ENCODE data around the gene ING3.
A peak's percentile ranks its signal among the peaks of the same experiment; 100 is the strongest.
"Not testable (repeated sequence)": the region's sequence is repeated elsewhere in the genome, so short reads cannot be mapped to it uniquely, and the experiment has no call there.

ING3 gene

DNA sequence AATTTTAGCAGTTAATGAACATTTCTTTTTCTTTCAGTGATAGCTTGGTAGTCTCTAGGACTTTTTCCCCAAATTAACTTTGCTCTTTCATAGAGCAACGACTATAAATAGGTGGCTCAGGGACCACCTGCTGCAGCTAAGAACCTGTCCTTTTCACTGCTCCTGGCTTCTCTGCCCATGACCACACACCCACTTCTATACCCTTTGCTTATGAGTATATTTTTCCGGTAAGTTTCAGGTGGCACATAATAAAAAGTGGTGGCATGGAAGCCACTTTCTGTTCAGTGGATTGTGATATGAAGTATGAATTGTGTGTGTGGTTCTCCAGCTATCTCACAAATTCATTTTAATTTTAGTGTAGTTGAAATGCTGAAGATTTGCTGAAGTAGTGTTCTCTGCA is 1.2 kb downstream of the ING3 start:
- DNase-seq: no peak

DNA sequence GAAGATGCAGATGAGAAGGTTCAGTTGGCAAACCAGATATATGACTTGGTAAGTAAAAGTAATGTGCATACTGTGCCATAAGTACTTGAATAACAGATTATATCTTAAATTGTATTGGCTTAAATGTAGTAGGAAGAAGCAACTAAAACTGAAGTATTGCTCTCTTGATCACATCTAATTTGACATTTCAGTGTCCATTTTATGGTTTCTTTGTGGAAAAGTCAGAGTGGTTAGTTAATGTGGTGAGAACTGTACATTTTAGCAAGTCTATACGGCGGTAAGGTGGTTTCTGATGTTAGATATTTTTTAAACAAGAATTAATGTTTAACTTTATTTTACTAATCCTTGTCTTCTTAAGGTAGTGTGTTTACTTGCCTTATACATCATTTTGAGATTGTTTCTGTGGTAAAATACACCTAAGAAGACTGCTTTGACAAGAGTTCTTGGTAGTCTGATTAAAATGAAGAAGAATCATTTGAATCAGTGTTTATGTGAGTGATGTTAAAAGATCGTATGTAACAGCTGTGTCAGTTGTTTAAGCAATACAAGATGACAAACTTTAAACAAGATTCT is 5.1 kb downstream of the ING3 start:
- no peak for DNase-seq

DNA sequence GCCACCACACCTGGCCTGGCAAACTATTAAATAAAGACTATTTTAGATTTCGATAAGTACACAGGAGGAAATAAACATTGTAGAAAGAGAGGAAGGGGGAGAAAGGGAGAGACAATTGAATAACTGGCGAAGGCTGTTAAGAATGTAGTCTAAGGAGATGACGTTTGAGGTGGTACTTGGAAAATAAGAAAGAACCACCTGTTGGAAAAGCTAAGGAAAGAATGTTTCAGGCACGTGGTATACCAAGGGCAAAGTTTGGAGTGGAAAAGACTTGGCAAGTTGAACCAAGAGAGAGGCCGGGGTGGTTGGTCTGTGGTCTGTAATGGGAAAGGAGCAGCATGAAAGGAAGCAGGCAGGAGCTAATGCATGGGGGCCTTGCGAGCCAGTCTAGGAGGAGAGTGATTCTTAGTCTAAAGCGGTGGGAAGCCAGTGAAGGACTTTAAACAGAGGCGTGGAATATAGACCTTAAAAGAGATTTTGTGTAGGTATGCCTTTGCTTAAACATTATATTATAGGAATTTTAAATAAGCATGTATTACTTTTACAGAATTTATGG is 9.4 kb downstream of the ING3 start:
- DNase-seq: no peak

DNA sequence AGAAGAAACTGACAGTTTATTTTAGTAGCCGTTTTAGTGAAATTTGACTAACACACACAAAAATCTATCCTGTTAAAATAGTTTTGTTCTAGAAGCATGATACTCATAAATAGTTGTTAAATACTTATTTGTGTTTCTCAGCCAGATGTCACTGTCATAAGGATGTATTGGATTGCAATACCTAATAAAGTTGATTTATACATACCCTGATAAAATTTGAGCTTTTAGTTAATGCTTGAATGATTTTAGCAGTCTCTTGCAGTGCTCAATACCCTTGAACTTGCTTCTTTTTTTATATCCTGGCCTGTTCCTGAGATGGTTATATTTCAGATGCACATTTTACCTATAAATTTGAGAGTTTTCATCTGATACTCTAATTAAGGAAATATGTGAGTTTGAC is 10.1 kb downstream of the ING3 start:
- DNase-seq: no peak

DNA sequence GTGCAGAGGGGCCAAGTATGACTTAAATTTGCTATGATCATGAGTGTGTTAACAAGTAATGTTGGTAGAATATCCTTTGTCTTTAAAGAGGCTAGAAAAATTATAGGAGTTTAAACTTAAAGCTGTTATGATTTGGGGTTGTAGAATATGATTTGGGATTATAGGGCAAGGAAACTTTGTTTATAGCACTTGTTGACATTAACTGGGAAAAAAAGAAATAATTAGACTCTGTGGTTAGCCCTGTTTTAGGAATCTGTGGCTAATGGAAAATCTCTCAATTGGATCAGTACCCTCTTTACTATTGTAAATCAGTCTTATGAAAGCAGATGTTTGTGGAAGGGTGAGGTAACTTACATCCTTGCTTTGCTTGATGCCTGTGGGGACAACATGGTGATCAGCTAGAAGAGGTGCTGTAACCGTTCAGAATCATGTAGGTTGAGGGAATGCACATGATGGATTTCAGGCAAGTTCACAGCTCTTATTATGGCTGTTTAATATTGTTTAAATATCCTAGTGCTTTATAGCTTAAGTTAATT is 11.1 kb downstream of the ING3 start:
- no peak for DNase-seq

DNA sequence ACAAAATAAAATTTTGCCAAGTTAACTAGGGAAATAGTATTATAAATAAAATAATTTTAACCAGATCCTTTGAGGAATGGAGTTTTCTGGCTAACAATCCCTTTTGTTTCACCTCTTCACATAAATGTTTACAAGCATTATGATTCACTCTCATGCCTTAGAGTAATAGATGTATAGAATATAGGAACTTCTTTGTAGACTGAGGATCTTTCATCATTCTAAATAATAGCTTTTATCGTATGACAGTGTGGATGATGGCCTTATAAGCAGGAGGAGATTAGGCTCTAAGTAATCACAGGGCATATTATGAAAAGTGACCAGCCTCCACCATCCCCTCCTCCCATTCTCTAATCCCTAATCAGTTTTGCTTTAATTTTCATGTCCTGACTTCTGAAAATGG is 13.5 kb downstream of the ING3 start:
- no peak for DNase-seq

DNA sequence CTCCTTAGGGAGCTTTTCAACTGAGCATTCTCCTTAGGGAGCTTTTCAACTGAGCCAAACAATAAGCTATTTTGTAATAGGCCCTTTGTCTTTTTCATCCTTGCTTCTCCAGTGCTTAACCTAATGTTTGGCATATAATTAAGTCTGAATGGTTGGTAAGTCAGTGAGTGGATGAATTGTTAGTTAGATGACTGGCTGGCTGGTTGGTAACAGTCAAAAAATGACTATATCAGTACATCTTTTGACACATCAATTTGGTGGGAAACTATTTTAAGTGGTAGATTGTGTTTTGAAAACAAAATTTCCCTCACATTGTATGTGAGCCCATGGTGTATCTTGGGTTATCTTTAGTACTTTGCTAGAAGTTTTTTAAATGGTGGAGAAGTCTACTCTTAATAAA is 16.4 kb downstream of the ING3 start:
- no peak for DNase-seq

DNA sequence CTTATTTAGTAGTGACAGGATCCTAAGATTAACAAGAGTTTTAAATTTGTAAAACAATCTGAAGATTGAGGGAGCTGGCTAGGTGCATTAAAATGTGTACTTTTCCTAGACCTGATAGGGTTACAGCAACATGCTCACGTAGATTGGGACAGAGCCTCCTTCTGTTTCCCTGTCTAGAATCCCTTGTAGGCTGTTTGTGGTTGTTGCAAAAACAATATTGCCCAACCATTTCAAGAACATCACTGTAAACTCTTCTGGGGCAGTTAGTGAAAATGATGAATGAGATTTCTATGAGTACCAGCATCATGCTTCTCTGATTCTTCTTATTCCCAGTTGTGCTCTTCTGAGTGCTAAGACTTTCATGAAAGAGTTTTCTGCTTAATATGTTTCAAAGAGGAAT is 23.3 kb downstream of the ING3 start:
- DNase-seq: no peak

DNA sequence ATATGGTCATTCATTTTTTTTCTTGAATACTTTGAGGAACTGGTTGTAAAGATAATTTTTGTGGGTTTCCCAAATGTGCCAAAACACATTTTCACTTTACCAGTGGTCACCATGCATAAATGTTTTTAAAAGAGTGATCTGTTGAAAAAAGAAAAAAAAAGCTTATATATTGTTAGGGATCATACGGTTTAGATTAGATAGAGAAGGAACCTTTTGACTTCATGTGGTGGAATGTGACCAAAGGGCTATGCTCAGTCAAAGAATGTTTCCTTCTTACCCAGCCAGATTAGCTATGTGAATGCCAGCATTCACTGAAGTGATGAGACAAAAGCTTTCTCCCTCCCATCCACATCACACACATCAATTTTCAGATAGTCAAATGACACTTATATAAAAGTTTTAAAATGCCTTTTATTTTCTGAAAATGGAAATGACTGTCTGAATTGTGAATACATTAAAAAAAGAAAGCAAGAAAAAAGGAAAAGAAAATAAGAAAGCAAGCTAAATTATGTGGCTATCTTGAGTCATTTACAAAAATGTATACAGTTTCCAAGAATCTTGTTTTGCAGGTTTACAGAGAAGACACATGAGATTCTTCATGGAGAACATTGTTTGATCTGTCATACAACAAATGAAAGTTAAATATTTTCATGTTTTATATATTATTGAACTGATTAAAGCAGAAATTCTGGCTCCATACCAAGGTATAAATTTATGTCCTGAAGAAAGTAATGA is 29.4 kb downstream of the ING3 start:
- no peak for DNase-seq

DNA sequence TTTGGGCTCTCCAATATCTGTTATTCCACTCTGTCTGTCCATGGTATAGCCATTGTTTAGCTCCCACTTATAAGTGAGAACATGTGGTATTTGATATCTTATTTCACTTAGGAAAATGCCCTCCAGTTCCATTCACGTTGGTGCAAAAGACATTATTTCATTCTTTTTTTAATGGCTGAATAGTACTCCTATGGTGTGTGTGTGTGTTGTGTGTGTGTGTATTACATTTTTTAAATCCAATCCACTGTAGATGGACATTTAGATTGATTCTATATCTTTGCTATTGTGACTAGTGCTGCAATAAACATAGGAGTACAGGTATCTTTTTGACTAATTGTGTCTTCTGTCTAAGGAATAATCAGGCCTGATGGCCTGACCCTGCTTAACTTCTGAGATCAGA is 30.5 kb downstream of the ING3 start:
- no peak for DNase-seq

DNA sequence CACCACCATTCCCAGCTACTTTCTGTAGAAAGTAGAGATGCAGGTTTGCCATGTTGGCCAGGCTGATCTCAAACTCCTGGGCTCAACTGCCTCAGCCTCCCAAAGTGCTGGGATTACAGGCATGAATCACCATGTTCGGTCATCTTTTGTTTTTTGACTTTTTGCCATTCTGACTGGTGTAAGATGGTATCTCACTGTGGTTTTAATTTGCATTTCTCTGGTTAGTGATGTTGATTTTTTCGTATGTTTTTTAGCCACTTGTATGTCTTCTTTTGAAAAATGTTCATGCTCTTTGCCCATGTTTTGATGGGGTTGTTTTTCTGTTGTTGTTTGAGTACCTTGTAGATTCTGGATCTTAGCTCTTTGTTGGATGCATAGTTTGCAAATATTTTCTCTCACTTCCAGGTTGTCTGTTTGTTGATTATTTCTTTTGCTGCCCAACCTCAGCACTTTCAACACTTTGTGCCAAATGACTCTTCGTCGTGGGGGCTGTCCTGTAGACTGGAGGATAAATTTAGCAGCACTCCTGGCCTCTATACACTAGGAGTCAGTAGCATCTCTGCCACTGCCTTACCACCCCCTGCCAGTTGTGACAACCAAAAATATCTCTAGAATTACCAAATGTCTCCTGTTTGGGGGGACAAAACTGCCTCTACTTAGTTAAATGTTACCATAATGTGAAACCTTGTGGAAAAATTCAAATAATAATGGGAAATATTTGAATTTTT is 31.5 kb downstream of the ING3 start:
- DNase-seq: no peak

DNA sequence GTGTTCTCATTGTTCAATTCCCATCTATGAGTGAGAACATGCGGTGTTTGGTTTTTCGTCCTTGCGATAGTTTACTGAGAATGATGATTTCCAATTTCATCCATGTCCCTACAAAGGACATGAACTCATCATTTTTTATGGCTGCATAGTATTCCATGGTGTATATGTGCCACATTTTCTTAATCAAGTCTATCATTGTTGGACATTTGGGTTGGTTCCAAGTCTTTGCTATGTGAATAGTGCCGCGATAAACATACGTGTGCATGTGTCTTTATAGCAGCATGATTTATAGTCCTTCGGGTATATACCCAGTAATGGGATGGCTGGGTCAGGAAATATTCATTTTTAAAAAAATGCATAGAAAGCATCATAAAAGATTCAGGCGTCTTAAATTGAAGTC is 33.0 kb downstream of the ING3 start:
- not testable (repeated sequence) for DNase-seq

DNA sequence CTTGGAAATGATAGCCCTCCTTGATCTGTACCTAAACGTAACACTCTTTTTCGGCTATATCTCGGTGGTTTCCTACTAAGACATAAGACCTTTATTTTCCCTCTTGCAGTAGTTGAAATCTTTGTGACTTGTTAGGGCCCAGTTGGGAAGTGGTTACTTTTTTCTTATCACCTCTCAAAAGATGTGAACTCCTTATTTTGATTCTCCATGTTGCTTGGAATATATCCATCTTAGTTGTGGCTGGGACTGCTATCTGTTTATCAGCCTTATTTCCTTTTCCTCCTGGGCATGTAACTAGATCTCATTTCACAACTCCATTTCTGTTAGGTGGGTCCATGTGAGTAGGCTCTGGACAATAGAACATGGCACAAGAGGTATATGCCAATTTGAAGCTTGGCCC is 33.8 kb downstream of the ING3 start:
- no peak for DNase-seq

DNA sequence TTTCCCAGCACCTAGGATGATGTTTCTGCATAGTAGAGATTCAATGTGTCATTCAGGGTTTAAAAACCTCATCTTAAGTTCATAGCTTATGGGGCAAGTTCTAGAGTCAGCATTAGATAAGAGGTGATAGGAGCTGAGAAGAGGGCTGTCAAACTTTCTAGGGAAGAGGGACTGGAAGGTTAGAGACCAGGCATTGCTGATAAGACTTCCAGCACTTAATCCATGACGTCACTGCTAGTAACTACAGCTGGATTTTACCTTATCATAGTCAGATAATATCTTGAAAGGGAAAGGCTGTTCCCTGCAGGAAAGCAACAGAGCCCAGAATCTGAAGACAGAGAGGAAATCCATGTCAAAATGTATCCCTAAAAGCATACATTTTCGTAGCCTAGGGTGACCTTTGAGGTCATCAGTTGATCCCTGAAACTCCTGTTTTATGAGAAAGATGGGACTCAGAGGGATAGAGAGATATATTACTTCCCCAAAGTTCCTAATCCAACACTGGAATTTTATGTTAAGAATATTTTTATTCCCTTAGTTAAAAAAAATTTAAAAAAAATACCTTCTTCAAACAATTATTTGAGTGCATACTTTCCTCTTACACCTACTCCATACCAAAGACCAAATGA is 34.7 kb downstream of the ING3 start:
- no peak for DNase-seq

DNA sequence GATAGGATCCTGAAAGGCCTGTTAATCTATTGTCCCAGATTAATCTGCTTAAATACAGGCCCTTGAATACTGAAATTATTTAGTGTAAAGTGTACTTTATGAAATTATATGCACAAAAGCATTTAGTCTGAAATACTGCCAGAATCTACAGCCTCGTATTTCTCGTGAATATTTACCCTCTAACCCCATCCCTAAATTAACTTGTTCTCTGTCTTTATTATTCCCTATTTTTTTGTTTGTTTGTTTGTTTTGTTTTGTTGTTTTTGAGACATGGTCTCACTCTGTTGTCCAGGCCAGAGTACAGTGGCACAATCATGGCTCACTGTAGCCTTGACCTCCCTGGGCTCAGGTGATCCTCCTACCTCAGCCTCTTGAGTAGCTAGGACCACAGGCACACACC is 35.3 kb downstream of the ING3 start:
- no peak for DNase-seq

DNA sequence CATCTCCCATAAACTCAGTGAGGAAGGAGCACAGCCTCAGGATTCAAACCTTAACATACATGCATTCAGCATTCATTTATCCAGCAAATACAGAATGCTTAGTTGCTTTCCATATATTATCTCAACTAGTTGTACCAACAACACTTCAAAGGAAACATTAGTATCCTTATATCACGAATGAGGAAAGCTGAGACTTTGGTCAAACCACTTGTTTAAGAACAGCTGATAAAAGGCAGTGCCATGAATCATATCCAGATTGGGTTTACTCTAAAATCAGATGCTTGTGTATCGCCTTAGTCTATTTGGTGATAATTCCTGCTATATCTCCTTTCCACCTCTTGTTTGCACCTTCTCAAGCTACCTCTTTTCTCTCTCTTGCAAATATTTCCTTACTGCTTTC is 36.1 kb downstream of the ING3 start:
- no peak for DNase-seq

DNA sequence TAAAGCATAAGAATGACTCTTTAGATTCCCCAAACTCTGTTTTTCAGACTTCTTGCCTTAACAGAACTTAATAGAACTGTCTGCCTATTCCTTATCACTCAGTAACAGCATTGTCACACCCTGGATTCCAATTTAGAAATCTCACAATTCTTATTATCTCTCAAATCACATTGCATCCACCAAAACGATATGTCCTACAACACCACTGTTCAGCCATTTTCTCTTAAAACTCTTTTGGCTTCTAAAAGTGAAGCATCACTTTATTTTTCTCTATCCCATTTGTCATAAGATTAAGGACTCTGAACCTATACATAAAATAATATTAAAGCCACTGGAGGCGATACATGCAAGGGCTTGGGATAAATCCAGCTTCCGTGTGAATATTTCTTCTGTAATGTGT is 36.7 kb downstream of the ING3 start:
- DNase-seq: no peak

DNA sequence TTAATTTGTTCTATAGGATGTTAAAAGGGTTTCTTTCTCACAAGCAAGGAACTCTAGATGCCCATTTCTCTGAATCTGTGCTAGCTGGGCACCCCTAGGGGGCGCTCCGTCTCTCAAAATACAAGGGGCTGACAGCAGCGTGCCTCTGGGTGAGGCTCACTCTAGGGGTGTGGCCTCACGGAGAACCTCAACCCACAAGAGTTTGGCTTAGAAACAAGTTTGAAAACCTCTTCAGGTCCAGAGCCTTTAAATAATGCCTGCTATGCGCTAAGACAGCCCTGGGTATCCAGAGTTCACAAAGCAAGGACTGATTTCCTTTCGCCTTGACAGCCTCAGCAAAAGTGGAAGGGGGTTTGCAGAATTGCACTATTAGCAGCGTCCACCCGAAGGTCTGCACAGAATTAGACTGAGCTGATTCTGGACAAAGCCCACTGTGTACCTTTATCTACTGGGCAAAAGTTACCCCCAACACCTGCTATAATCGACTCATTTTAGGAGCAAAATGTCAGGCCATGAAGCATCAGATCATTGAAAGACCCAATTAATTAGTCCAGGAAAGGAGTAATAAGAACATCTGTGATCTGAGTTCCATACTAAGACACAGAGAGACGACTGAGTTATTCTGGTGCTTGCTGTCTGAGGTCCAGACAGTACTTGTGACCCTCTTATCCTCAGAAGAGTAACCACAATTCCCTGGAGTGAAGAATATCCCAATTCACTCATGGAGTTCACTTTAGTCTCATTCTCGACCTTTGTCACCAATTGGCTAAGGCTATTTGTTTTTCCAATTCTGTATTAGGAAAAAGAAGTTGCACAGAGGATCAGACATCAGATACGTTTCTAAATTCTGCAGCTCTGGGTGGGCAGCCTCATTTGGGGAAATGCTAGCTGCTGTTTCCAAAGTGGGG is 37.4 kb downstream of the ING3 start:
- DNase-seq: peak; percentile 64 to 82

DNA sequence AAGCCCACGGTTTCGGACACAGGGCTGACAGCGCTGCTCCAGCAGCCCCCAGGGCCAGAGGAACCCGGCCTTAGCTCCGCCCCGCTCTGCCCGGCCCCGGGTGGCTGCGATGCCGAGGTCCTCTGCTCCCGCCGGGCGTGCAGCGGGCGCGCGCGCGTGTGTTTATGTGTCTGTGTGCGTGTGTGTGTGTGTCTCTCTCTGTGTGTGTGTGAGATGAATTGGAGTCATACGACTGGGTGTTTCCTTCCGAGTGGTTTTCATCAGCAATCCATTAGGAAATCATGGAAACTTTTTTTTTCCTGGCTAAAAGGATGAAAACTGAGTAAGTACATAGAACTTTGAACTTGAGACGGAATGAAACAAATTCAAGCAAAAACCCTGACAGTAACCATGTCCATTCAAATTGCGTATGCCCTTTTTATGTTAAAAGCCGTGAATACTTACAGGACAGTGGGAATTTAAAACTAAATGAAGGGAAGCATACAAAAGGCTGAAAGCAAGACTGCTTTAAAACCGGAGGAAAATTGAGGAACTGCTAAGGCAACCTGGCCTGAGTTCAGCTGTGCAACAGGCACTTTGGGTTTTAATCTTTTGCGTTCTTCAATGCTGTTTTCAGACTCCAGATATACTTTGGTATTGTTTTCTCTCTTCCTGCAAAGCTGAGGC is 38.1 kb downstream of the ING3 start, which contains the start of gene CPED1:
CPED1 (plus strand) TSS at position 121 of the 666 bp plus-strand sequence. CDS start 911 bp downstream, outside the sequence.
- peak in 1 of 2 experiments; percentile 44 for DNase-seq

DNA sequence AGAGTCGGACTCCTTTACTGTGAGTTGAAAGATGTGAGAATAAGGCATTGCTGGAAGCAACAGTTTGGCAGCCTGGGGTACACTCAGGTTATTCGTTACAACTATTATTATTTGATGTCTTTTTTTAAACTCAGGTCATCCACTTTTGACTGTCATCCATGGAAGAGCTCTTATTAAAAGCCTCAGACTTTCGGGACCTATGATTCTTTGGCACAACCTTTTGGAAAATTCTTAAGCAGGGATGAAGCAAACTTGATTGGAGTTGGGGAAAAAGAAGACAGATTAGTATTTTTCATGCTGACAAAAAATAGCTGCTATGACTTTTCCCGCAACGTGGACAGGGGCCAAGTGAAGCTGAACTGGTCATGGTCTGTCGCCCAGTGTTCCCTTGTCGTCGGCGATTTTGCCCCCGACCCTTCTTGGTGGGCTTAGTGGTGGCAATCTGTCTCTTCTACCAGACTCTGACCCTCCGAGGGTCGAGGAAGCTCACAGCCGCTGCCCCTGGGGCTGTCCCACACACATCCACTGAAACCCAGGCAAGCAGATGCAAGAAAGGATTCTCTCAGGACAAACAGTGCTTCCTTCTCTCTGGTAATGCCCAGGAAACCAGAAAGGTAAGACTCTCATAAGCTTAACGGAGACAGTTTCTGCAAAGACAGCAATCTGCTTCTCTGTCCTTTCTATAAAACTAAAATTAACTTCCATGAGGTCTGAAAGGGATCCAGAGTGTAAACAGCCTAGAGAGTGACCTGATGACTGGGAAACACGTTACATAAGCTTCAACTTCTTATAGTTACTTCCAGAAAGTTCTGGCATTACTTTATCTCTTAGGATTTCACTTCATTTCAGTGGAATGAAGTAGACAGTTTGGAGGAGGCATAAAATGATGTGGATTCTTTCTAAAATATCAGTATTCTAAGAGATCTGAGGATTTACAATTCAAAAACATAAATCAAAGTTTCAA is 39.0 kb downstream of the ING3 start:
- no peak for DNase-seq

Data from NCI-H524 (cell line).